ENCODE data around the gene NRDC. TPM values are rescaled to one million over a fixed set of nuclear protein-coding genes. Genes with fewer than 3 reads are reported as not detected.

NRDC gene
- total and polyA plus RNA-seq, 10 of the 15 experiments (the other 5 are each of a cell fraction or from before 2014, with no cell fraction given) = 50.1 to 134 (median 90.4) TPM

DNA sequence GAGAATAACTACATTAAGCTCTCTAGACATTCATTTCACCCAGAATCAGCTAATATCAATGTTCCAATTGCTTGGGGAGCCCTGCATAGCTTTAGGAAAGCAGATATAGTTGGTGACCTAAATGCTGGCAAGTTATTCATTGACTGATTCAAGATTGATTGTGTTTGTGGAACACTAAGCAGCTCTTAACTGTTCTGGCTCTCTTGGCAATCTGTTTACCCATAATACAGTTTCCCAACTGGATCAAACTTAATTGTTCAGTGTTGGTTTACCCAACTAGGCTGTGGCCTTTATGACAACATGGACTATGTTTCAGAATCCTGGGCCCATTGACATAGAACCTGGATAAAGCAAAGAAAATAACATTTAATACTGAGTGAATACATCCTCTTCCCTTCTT lies 83.7 kb downstream of the NRDC start (continued):
- no peak for TF ChIP-seq SMAD1 (IDR thresholded peaks at IDR 0.05; ENCODE audit: low read depth, partially characterized antibody)
- TF ChIP-seq, protein P1, sequence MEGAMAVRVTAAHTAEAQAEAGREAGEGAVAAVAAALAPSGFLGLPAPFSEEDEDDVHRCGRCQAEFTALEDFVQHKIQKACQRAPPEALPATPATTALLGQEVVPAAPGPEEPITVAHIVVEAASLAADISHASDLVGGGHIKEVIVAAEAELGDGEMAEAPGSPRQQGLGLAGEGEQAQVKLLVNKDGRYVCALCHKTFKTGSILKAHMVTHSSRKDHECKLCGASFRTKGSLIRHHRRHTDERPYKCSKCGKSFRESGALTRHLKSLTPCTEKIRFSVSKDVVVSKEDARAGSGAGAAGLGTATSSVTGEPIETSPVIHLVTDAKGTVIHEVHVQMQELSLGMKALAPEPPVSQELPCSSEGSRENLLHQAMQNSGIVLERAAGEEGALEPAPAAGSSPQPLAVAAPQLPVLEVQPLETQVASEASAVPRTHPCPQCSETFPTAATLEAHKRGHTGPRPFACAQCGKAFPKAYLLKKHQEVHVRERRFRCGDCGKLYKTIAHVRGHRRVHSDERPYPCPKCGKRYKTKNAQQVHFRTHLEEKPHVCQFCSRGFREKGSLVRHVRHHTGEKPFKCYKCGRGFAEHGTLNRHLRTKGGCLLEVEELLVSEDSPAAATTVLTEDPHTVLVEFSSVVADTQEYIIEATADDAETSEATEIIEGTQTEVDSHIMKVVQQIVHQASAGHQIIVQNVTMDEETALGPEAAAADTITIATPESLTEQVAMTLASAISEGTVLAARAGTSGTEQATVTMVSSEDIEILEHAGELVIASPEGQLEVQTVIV (IDR thresholded peaks at IDR 0.05; ENCODE audit: borderline replicate concordance, partially characterized antibody) = no peak
- no peak for TF ChIP-seq TCF7 (IDR thresholded peaks at IDR 0.05; ENCODE audit: borderline replicate concordance)
- no peak for TF ChIP-seq CBX5 (IDR thresholded peaks at IDR 0.05; ENCODE audit: low read depth)
- TF ChIP-seq, protein P2, sequence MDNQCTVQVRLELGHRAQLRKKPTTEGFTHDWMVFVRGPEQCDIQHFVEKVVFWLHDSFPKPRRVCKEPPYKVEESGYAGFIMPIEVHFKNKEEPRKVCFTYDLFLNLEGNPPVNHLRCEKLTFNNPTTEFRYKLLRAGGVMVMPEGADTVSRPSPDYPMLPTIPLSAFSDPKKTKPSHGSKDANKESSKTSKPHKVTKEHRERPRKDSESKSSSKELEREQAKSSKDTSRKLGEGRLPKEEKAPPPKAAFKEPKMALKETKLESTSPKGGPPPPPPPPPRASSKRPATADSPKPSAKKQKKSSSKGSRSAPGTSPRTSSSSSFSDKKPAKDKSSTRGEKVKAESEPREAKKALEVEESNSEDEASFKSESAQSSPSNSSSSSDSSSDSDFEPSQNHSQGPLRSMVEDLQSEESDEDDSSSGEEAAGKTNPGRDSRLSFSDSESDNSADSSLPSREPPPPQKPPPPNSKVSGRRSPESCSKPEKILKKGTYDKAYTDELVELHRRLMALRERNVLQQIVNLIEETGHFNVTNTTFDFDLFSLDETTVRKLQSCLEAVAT (IDR thresholded peaks at IDR 0.05) = no peak
- no peak for TF ChIP-seq CBX3 (IDR thresholded peaks at IDR 0.05; ENCODE audit: borderline replicate concordance, low read depth)
- TF ChIP-seq FOXM1 (IDR thresholded peaks at IDR 0.05; ENCODE audit: low read depth, low read length) = no peak
- no peak for TF ChIP-seq ZNF274 (IDR thresholded peaks at IDR 0.05; ENCODE audit: insufficient read depth, insufficient read length)
- TF ChIP-seq CHD4 (IDR thresholded peaks at IDR 0.05) = no peak

DNA sequence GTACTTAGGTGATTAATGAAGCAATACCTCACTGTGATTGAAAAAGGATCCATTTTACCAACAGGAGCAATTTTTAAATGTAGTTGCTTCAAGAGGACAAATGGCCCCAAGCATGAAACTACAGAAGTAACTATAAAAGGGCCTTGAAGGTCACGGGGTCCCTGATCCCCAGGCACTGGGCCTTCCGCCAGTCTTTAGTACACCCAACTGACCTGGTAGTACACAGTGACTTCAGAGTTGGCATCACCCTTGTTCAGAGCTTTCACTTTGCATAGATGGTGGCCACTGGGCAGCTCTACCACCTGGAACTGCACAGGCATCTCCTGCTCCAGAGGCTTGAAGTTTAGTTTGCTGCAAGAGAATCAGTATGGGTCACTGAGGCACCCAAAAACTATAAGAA lies 84.3 kb downstream of the NRDC start:
- Histone ChIP-seq H3K4me3 (no peak overlapping the region), H3K79me2 (ENCODE audit: control insufficient read depth, insufficient read depth, low read length) (no peaks in the 10 kb centered on the region), H3K4me2 (ENCODE audit: control insufficient read depth, insufficient read depth) (no peak overlapping the region), H3K27me3 (replicated peaks in 1 of 2; ENCODE audit: control insufficient read depth in 2 of 2, insufficient read depth in 2 of 2, low read length in 1 of 2) (no peaks in the 10 kb centered on the region), H3K9ac (ENCODE audit: control insufficient read depth, insufficient read depth, low read length) (no peak overlapping the region), H3K4me1 (ENCODE audit: control insufficient read depth, insufficient read depth, low read length) (no peaks in the 10 kb centered on the region), H3K27ac (ENCODE audit: control insufficient read depth, insufficient read depth) (no peak overlapping the region), H3K9me3 (replicated peaks; ENCODE audit: control insufficient read depth, insufficient read depth, low read length) (no peaks in the 10 kb centered on the region), H3K36me3 (ENCODE audit: control insufficient read depth in 2 of 2, insufficient read depth in 2 of 2, low read length in 1 of 2) (peaks cover 12 to 34% of the 10 kb centered on the region in 2 experiments), H2AFZ (ENCODE audit: control insufficient read depth, low read depth, low read length) (no peak overlapping the region), H4K20me1 (ENCODE audit: control insufficient read depth, insufficient read depth) (no peaks in the 10 kb centered on the region)
- in situ Hi-C loops (cut with MboI) (no loop called here), intact Hi-C loops (cut with micrococcal nuclease; ENCODE audit: unreplicated experiment) (no loop called here)
- no peak for ATAC-seq
- CTCF ChIA-PET = interaction anchor here (1.6 kb wide), 1 partner anchor 25 kb away, joined by 5 read pairs; no protein-coding TSS in a partner anchor
- POLR2A ChIA-PET = no interaction called here
- SMC1A ChIA-PET (ENCODE audit: uncharacterized antibody, unreplicated experiment) = interaction anchor here (1.4 kb wide), 1 partner anchor 10 kb away, joined by 3 read pairs; no protein-coding TSS in a partner anchor
- no peak for FAIRE-seq
- RAD21 ChIA-PET (ENCODE audit: unreplicated experiment) = no interaction called here
- DNase-seq (ENCODE audit: low read depth, low spot score) = no peak
- 97% methylated on average over 2 of the region's 2 CpGs for WGBS (ENCODE audit: insufficient coverage, insufficient replicate concordance, low lambda C conversion rate, missing lambda C conversion rate)
- BruUV-seq (replicated peaks) = no TSS peak
- TF ChIP-seq, protein P3, sequence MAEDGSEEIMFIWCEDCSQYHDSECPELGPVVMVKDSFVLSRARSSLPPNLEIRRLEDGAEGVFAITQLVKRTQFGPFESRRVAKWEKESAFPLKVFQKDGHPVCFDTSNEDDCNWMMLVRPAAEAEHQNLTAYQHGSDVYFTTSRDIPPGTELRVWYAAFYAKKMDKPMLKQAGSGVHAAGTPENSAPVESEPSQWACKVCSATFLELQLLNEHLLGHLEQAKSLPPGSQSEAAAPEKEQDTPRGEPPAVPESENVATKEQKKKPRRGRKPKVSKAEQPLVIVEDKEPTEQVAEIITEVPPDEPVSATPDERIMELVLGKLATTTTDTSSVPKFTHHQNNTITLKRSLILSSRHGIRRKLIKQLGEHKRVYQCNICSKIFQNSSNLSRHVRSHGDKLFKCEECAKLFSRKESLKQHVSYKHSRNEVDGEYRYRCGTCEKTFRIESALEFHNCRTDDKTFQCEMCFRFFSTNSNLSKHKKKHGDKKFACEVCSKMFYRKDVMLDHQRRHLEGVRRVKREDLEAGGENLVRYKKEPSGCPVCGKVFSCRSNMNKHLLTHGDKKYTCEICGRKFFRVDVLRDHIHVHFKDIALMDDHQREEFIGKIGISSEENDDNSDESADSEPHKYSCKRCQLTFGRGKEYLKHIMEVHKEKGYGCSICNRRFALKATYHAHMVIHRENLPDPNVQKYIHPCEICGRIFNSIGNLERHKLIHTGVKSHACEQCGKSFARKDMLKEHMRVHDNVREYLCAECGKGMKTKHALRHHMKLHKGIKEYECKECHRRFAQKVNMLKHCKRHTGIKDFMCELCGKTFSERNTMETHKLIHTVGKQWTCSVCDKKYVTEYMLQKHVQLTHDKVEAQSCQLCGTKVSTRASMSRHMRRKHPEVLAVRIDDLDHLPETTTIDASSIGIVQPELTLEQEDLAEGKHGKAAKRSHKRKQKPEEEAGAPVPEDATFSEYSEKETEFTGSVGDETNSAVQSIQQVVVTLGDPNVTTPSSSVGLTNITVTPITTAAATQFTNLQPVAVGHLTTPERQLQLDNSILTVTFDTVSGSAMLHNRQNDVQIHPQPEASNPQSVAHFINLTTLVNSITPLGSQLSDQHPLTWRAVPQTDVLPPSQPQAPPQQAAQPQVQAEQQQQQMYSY (CRISPR knock-in tag; IDR thresholded peaks at IDR 0.05) = no peak
- TF ChIP-seq KAT2A (conservative IDR thresholded peaks at IDR 0.05; ENCODE audit: control insufficient read depth, low read depth, low read length) (no peak), MTA3 (IDR thresholded peaks at IDR 0.05; ENCODE audit: borderline replicate concordance, low read length) (no peak), TCF7 (IDR thresholded peaks at IDR 0.05; ENCODE audit: borderline replicate concordance) (no peak), ZNF207 (IDR thresholded peaks at IDR 0.05; ENCODE audit: borderline replicate concordance) (no peak), CHD1 (IDR thresholded peaks at IDR 0.05; ENCODE audit: low read depth, low read length) (no peak)
- TF ChIP-seq, protein P4, sequence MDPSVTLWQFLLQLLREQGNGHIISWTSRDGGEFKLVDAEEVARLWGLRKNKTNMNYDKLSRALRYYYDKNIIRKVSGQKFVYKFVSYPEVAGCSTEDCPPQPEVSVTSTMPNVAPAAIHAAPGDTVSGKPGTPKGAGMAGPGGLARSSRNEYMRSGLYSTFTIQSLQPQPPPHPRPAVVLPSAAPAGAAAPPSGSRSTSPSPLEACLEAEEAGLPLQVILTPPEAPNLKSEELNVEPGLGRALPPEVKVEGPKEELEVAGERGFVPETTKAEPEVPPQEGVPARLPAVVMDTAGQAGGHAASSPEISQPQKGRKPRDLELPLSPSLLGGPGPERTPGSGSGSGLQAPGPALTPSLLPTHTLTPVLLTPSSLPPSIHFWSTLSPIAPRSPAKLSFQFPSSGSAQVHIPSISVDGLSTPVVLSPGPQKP (IDR thresholded peaks at IDR 0.05; ENCODE audit: low read depth, low read length) = no peak

All from GM12878 (cell line).